Measurements from ENCODE around the gene BID.

The BID gene

DNA sequence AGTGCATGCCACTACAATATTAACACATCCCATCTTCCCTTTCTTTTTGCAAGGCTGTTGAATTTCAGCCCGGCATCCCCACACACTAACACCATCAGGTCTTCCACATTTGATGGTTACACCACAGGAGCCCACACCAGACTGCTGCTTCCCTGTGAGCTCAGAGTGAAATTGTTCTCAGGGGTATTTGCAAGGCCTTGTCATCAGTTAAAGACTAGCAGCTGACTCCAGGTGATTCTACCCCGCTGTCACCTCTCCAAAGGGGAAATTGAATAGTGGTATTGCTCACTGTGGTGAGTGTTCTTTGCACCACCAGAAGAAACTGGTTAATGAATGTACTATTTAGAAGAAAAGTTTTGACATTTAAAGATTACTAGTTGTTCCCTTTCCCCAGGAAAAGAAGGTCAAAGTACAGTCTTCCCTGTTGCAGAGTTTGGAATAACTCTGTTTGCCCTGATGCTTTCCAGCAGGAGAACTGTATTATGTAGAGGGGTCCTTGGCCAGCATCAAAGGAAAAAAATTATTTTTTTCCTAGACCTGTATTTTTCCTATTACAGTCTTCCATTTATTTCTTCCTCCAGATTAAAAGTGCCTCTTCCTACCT, 41.9 kb downstream of the BID start:
- no peak for DNase-seq

GRCh38 chr22:17729561-17729960, 44.7 kb downstream of the BID start:
- DNase-seq = no peak

GRCh38 chr22:17728786-17729185, 45.5 kb downstream of the BID start:
- no peak for DNase-seq

GRCh38 chr22:17726928-17727897, 47.1 kb downstream of the BID start:
- DNase-seq = no peak

DNA sequence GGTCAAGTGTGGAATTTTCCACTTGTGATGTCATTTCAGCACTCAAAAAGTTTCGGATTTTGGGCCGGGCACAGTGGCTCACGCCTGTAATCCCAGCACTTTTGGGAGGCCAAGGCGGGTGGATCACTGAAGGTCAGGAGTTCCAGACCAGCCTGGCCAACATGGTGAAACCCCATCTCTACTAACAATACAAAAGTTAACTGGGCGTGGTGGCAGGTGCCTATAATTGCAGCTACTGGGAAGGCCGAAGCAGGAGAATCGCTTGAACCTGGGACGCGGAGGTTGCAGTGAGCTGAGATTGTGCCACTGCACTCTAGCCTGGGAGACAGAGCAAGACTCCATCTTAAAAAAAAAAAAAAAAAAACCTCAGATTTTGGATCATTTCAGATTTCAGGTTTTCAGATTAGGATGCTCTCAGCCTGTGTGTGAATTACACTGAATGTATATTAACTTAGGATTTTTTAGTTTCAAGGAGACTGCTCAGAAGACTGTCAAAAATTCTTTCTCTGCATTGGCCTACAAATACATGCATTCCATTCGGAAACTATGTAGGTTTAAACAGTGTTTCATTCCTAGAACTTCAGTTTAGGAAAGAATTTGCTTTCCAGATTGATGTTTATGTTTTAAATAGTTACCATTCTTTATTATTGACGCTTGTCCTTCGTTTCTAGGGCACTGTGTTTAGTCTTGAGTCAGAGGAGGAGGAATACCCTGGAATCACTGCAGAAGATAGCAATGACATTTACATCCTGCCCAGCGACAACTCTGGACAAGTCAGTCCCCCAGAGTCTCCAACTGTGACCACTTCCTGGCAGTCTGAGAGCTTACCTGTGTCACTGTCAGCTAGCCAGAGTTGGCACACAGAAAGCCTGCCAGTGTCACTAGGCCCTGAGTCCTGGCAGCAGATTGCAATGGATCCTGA, 48.0 kb downstream of the BID start:
- no peak for DNase-seq

DNA sequence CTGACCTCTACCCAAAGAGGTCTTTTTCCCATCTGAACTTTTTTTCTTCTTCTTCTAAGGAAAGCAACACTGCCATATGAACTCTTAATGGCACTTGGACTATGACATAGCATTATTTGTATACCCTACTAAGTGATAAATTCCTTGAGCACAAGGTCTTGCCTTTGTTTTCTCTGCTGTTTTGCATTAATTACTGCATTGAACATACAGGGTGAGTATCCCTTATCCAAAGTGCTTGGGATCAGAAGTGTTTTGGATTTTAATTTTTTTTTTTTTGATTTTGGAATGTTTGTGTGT, 48.8 kb downstream of the BID start:
- no peak for DNase-seq

DNA sequence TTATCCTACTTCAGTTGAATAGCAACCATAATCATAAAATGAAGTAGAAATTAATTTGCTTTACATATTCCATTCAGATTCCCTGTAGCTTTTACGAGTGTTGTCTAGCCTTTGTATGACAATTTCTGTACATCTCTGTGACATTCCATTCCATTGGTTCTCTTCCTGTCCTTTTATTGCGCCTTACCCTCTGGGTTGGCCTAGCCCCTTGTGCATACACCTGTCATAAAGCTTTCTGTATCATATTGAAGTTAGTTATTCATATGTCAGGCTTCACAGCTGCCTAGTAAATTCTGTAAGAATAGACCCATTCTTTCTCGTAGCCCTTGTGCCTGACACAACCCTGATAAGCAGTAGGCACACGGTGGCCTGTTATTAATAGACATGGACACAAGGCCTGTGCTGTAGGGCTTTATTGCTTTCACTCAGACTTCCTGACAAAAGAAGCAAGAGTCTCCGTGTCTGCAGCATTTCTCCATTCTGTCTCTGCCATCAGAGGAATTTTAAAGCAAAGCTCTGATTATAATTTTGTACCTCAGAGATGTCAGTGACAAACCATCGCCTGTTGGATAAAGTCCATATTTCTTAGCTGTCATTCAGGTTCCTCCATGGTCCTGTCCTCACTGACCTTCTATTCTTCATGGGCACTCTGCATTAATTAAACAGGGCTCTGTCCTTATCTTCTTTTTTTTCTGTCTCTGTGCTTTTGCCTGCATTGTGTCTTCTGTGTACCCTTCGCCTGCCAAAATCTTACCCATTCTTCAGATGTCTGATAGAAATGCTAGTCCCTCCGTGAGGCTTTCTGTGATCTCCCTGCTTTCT, 49.4 kb downstream of the BID start:
- no peak for DNase-seq

- no peak for DNase-seq
Observed at GRCh38 chr22:17724241-17724640, 50.0 kb downstream of the BID start.

DNA sequence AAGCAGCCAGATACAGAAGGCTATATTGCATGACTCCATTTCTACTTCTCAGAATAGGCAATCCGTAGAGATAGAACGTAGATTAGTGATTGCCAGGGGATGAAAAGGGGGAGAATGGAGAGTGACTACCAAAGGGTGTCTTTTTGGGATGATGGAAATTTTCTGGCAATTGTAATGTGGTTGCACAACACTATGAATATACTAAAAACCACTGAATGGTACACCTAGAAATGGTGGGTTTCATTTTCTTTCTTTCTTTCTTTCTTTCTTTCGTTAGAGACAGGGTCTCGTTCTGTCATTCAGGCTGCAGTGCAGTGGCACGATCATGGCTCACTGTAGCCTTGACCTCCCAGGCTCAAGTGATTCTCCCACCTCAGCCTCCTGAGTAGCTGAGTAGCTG, 54.4 kb downstream of the BID start:
- DNase-seq = no peak

DNA sequence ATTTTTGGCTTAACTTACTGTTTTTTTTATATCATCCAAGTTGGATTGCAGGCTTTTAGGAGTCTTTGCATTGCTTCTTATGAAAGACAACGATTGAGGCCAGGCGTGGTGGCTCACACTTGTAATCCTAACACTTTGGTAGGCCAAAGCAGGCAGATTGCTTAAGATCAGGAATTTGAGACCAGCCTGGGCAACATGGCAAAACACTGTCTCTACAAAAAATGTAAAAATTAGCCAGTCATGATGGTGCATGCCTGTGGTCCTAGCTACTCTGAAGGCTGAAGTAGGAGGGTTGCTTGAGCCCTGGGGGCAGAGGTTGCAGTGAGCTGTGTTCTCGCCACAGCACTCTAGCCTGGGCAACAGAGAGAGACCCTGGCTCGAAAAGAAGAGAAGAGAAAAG, 56.6 kb downstream of the BID start:
- no peak for DNase-seq

GRCh38 chr22:17716529-17716928, 57.7 kb downstream of the BID start:
- no peak for DNase-seq

- DNase-seq = no peak
Observed at GRCh38 chr22:17712441-17712840, 61.8 kb downstream of the BID start.

- DNase-seq = no peak
Observed at GRCh38 chr22:17710023-17710422, 64.2 kb downstream of the BID start.

DNA sequence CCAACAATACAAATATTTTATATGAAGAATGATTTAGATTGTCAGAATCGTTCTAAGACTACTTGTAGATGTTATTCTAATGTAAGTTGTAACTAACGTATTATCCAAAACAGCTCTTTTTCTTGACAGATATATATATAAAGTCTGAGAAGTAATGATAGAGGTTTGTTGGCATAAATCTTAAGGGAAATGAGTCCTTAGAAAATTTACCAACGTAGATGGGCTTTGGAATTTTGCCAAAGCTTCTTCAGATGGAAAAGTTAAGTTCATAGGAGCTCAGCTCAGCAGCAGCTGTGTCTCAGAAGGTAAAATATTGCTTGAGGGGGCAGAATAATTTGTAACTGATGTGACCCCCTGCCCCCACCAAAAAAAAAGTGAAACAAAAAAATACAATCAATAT, 66.7 kb downstream of the BID start:
- DNase-seq = no peak

DNA sequence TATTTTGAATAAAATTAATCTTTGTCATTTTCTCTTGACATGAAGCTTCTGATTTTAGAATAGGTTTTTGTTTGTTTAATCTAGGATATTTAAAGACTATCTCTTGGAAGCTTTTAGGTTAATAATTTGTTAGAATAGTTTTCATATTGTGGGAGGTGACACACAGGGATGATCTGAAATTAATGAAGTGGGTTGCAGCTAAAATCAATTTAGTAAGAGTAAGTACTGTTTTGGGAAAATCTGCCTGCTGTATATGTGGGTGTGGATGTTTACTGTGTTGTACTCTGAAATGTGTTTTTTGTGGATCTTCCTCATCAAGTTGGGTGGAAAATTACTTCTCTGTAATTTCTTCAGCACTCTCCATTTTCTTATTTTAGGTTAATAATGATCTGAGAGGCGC, 67.3 kb downstream of the BID start:
- DNase-seq = no peak

DNA sequence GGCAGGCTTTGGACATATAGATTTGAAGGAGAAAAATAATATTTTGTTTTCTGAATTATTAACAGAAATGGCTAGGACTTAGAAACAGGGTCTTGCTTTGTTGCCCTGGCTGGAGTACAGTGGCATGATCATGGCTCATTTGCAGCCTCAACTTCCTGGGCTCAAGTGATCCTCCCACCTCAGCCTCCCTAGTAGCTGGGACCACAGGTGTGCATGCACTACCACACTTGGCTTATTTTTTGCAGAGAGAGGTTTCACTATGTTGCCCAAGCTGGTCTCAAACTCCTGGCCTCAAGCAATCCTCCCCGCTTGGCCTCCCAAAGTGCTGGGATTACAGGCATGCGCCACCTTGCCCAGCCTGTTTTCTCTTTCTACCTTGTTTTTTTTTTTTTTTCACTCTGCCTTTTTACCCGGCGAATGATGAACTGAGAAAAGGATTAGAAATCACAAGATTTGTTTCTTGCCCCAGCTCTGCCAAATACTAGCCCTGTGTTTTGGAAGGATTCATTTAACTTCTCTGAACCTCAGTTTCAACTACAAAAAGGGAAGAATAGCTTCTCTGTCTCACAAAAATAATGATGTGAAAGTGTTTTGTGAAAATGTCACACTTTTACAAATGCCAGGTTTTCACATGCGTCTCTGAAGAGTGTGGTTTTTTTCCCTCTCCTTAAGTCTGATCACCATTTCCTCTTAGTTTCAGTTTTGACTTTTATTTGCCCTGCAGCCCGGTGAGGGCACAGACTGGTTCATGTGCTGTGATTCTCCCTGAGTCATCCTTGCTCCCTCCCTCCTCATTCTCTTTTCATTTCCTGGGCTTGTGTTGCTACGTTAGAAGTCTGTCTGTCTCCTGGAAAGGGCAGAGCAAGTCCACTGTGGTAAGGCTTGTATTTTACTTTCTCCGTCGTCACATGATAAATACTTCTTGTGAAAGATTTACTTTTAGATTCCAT, 68.0 kb downstream of the BID start:
- DNase-seq = peak in 1 of 4 experiments; percentile 5

DNA sequence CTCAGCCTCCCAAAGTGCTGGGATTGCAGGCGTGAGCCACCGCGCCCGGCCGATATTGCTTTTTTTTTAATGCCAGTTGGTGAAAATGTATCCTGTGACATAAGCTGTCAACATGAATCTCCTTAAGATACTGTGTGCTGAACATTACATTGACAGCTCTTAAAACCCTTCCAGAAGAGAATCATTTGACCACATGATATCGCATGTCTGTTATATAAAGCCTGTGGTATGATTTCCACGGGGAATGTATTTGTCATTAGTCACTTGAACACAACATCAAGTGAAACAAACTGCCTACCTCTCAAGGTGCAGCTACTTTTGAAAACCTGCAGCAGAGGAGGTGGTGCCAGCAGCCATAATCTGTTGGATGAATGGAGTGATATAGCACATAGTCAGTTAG, 68.7 kb downstream of the BID start:
- DNase-seq = no peak

- no peak for DNase-seq
Observed at GRCh38 chr22:17703811-17704210, 70.5 kb downstream of the BID start.

DNA sequence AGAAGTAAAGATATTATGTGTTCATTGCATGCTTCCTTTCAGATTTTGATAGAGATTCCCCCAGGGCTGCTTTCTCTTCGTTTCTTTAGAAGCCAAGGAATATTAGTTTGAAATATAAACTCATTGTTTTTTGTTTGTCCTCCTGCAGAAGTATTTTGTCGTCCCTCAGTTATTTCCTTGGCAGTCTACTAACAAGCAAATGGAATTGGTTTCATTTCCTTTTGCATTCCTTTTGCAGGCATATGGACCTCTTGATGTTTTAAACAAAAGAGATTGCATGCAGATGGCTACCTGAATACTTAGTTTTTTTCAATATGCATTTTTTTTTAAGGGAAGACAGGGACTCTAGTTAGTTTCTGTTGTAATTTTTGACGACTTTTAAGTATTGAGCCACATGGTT, 73.5 kb downstream of the BID start:
- no peak for DNase-seq

- no peak for DNase-seq
Observed at GRCh38 chr22:17699696-17700340, 74.5 kb downstream of the BID start.

DNA sequence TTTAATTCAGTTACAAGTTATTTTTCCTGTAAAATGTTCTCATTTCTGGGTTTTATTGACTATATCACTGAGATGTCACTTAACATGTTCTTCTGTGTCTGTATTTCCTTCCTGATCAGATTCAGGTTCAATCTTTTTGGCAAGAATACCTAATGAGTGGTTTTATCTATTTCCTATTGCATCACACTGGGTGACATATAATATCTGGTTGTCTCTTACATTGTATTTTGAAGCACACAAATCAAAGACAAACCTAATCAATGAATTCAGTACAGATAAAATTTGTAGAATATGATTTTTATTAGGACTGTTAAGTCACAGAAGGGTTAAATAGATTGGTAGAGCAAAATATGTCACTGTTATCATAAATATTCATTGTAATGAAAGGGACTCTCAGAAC, 75.3 kb downstream of the BID start:
- no peak for DNase-seq
